ENCODE measurements around the gene DGKH. TPM values are rescaled to one million over a fixed set of nuclear protein-coding genes. Genes with fewer than 3 reads are reported as not detected.
"Not testable (repeated sequence)": the region's sequence is repeated elsewhere in the genome, so short reads cannot be mapped to it uniquely, and the experiment has no call there.

DGKH gene
- total and polyA plus RNA-seq, 2 of the 13 experiments (the other 11 are each of a cell fraction or from before 2014, with no cell fraction given), result 0.01 to 0.13 TPM

GRCh38 chr13:42137856-42138537, 89.5 kb downstream of the DGKH start (continued):
- TF ChIP-seq ZNF710 (CRISPR knock-in tag; IDR thresholded peaks at IDR 0.05; ENCODE audit: borderline replicate concordance), result no peak

GRCh38 chr13:42140494-42140893, 92.0 kb downstream of the DGKH start:
- Histone ChIP-seq H4K20me1 (ENCODE audit: insufficient read depth, low read length) (no peaks in the 10 kb centered on the region), H3K4me3 (replicated peaks in 1 of 3; ENCODE audit: insufficient read depth in 1 of 3, low read depth in 2 of 3, low read length in 3 of 3) (no peak overlapping the region), H3K36me3 (replicated peaks in 1 of 2; ENCODE audit: control insufficient read depth in 1 of 2, insufficient read depth in 2 of 2, low read length in 2 of 2) (no peaks in the 10 kb centered on the region), H3K27me3 (ENCODE audit: control insufficient read depth in 1 of 2, insufficient read depth in 2 of 2, low read length in 2 of 2) (no peaks in the 10 kb centered on the region; a peak in 1 of 5 replicates), H2AFZ (ENCODE audit: low read length) (no peak overlapping the region), H3K4me1 (ENCODE audit: insufficient read depth, low read length) (no peaks in the 10 kb centered on the region), H3K9ac (ENCODE audit: insufficient read depth, low read depth, low read length) (no peak overlapping the region), H3K79me2 (ENCODE audit: insufficient read depth, low read length) (no peaks in the 10 kb centered on the region), H3K4me2 (ENCODE audit: low read depth, low read length) (no peak overlapping the region), H3K9me3 (ENCODE audit: low read length) (no peaks in the 10 kb centered on the region), H3K27ac (ENCODE audit: extremely low read length, insufficient read depth, low read length) (no peak overlapping the region)
- TF ChIP-seq BRD4 (CRISPR knock-in tag; IDR thresholded peaks at IDR 0.05) (no peak), ZNF136 (CRISPR knock-in tag; IDR thresholded peaks at IDR 0.05; ENCODE audit: low read depth) (no peak), ZBTB34 (CRISPR knock-in tag; IDR thresholded peaks at IDR 0.05) (no peak), ZNF556 (CRISPR knock-in tag; IDR thresholded peaks at IDR 0.05; ENCODE audit: borderline replicate concordance) (no peak)
- ChIA-PET POLR2A (no interaction called here), CTCF (ENCODE audit: low intra/inter-chr PET ratio, low total read pairs) (no interaction called here)
- 11% methylated on average over 2 of the region's 2 CpGs for WGBS (ENCODE audit: low lambda C conversion rate)
- ATAC-seq, result no peak
- no peak for DNase-seq (ENCODE audit: low spot score)
- BruUV-seq (replicated peaks), result no TSS peak
- intact Hi-C loops (cut with micrococcal nuclease; ENCODE audit: unreplicated experiment), result no loop called here
- no peak for FAIRE-seq
- in situ Hi-C loops (cut with HindIII; ENCODE audit: extremely low pct_ligation_motif_present, low pct_unique_long_range_greater_than_20kb), result no loop called here

- in situ Hi-C loops (cut with HindIII; ENCODE audit: extremely low pct_ligation_motif_present, low pct_unique_long_range_greater_than_20kb); FAIRE-seq; BruUV-seq (replicated peaks); H3K36me3 ChIP-seq (replicated peaks in 1 of 2; ENCODE audit: control insufficient read depth in 1 of 2, insufficient read depth in 2 of 2, low read length in 2 of 2); H3K4me1 ChIP-seq (ENCODE audit: insufficient read depth, low read length); H3K27me3 ChIP-seq (ENCODE audit: control insufficient read depth in 1 of 2, insufficient read depth in 2 of 2, low read length in 2 of 2); intact Hi-C loops (cut with micrococcal nuclease; ENCODE audit: unreplicated experiment); H2AFZ ChIP-seq (ENCODE audit: low read length); POLR2A ChIA-PET; H3K4me2 ChIP-seq (ENCODE audit: low read depth, low read length); ATAC-seq; CTCF ChIA-PET (ENCODE audit: low intra/inter-chr PET ratio, low total read pairs); H3K27ac ChIP-seq (ENCODE audit: extremely low read length, insufficient read depth, low read length); H4K20me1 ChIP-seq (ENCODE audit: insufficient read depth, low read length); DNase-seq (ENCODE audit: low spot score); H3K79me2 ChIP-seq (ENCODE audit: insufficient read depth, low read length); H3K4me3 ChIP-seq (replicated peaks in 1 of 3; ENCODE audit: insufficient read depth in 1 of 3, low read depth in 2 of 3, low read length in 3 of 3); H3K9me3 ChIP-seq (ENCODE audit: low read length); H3K9ac ChIP-seq (ENCODE audit: insufficient read depth, low read depth, low read length): not testable (repeated sequence)
- WGBS (ENCODE audit: low lambda C conversion rate), result 10% methylated on average over 2 of the region's 2 CpGs
Observed at GRCh38 chr13:42141052-42141451, 92.6 kb downstream of the DGKH start.
